ENCODE measurements around the gene PTPN3. TPM values are rescaled to one million over a fixed set of nuclear protein-coding genes. Genes with fewer than 3 reads are reported as not detected.

Gene PTPN3
- total and polyA plus RNA-seq, 4 donors: 6.3 to 30.3 (median 23.5) TPM

DNA sequence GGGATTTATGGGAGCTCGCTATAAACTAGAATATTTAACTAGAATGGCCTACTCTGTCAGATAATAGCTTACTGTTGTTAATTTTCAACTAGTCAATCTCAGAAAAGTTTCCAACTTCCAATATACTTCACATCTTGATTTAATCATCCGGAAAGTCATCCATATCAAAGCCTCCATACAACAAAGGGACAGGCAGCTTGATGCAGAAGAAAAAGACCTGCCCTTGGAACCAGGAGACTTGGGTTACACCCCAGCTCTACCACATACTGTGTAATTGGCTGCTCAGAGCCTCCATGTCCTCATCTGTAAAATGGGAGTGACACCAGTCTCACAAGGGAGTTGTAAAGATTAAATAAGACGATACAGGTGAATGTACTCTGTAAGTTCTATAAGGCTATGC is 1.9 kb downstream of the PTPN3 start:
- H3K4me3 ChIP-seq (ENCODE audit: low read depth in 1 of 3, low read length in 3 of 3): no peak overlapping the region
- H3K36me3 ChIP-seq (ENCODE audit: control insufficient read depth in 4 of 4, insufficient read depth in 3 of 4, low read depth in 1 of 4, low read length in 3 of 4): no peaks in the 10 kb centered on the region
- WGBS: 62% methylated on average over 3 of the region's 3 CpGs
- no peaks in the 10 kb centered on the region for H3K9me3 ChIP-seq (ENCODE audit: control insufficient read depth in 4 of 4, low read length in 3 of 4)
- H3K4me1 ChIP-seq (ENCODE audit: control insufficient read depth in 4 of 4, insufficient read depth in 4 of 4, low read length in 3 of 4): peaks cover 4 to 26% (median 9%) of the 10 kb centered on the region in 4 donors
- H3K27me3 ChIP-seq (ENCODE audit: control insufficient read depth in 4 of 4, insufficient read depth in 4 of 4, low read length in 3 of 4): no peaks in the 10 kb centered on the region
- peak overlapping the region; percentile 17 to 94 for H3K9ac ChIP-seq (ENCODE audit: low read depth in 1 of 2, low read length in 2 of 2)
- H3K27ac ChIP-seq (ENCODE audit: low read depth in 1 of 2, low read length in 2 of 2): no peak overlapping the region
- no peak for TF ChIP-seq FOXA1 (IDR thresholded peaks at IDR 0.05)
- TF ChIP-seq JUND (IDR thresholded peaks at IDR 0.05): no peak
- TF ChIP-seq, protein P1, sequence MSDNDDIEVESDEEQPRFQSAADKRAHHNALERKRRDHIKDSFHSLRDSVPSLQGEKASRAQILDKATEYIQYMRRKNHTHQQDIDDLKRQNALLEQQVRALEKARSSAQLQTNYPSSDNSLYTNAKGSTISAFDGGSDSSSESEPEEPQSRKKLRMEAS (IDR thresholded peaks at IDR 0.05): no peak
- TF ChIP-seq FOXA2 (IDR thresholded peaks at IDR 0.05): no peak
- no peak for TF ChIP-seq EGR1 (IDR thresholded peaks at IDR 0.05; ENCODE audit: low read depth in 2 of 2)
- no peak for TF ChIP-seq NR2F2 (IDR thresholded peaks at IDR 0.05)
- no peak for TF ChIP-seq TAF1 (conservative IDR thresholded peaks at IDR 0.05)
- no peak for DNase-seq (ENCODE audit: low spot score)

DNA sequence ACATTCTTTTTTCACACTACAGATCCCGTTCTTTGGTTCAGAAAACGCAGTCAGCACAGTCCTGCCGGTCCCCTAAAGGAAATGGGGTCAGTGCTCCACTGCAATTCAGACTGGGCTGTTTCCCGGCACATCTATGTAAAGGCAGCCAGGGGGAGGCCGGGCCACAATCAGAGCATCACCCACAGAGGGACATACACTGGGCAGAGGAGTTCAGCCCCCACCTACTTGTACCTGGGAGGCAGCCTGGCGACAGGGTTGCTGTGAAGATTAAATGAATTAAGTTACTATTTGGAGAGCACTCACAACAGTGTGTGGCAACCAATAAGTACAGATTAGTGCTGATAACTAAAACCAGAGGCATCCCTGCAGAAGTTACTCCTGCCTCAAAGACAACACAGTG is 4.5 kb downstream of the PTPN3 start:
- 78% methylated on average over 6 of the region's 6 CpGs for WGBS

DNA sequence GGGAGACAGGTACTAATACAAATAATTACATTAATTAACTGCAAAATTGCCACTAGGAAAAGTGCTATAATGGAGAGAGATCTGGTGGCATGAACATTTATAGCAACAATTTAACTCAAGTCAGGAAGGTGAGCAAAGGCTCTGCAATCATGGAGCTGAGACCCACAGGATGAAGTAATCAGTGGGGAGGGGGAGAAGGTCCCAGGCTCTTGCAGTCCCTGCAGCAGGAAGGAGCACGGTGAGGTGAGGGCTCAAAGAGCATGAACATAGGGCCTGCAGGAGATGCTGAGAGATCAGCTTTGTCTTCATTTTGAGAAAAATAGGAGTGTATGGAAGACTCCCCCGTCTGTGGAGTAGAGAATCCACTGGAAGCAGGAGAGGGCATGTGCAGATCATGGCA is 6.5 kb downstream of the PTPN3 start:
- H3K9ac ChIP-seq (ENCODE audit: low read depth in 1 of 2, low read length in 2 of 2): no peak overlapping the region
- 83% methylated on average over 2 of the region's 2 CpGs for WGBS
- H3K4me3 ChIP-seq (ENCODE audit: low read depth in 1 of 3, low read length in 3 of 3): no peak overlapping the region
- H3K27ac ChIP-seq (ENCODE audit: low read depth in 1 of 2, low read length in 2 of 2): no peak overlapping the region
- H3K27me3 ChIP-seq (ENCODE audit: control insufficient read depth in 4 of 4, insufficient read depth in 4 of 4, low read length in 3 of 4): no peaks in the 10 kb centered on the region
- peaks cover 1 to 11% (median 2%) of the 10 kb centered on the region in 4 donors for H3K4me1 ChIP-seq (ENCODE audit: control insufficient read depth in 4 of 4, insufficient read depth in 4 of 4, low read length in 3 of 4)
- no peaks in the 10 kb centered on the region for H3K9me3 ChIP-seq (ENCODE audit: control insufficient read depth in 4 of 4, low read length in 3 of 4)
- no peak for DNase-seq (ENCODE audit: low spot score)
- H3K36me3 ChIP-seq (ENCODE audit: control insufficient read depth in 4 of 4, insufficient read depth in 3 of 4, low read depth in 1 of 4, low read length in 3 of 4): no peaks in the 10 kb centered on the region
- no peak for TF ChIP-seq GABPA (IDR thresholded peaks at IDR 0.05 in 1 of 2, conservative IDR thresholded peaks at IDR 0.05 in 1 of 2)

More for the DNA sequence above, 4.5 kb downstream of the PTPN3 start:
- no peak for DNase-seq (ENCODE audit: low spot score)
- H3K27me3 ChIP-seq (ENCODE audit: control insufficient read depth in 4 of 4, insufficient read depth in 4 of 4, low read length in 3 of 4): no peaks in the 10 kb centered on the region
- TF ChIP-seq GABPA (IDR thresholded peaks at IDR 0.05 in 1 of 2, conservative IDR thresholded peaks at IDR 0.05 in 1 of 2) (no peak), JUND (IDR thresholded peaks at IDR 0.05) (no peak), HNF4G (IDR thresholded peaks at IDR 0.05) (no peak), FOXA1 (IDR thresholded peaks at IDR 0.05) (no peak), HNF4A (conservative IDR thresholded peaks at IDR 0.05) (no peak), FOXA2 (IDR thresholded peaks at IDR 0.05) (no peak)
- TF ChIP-seq, protein P2, sequence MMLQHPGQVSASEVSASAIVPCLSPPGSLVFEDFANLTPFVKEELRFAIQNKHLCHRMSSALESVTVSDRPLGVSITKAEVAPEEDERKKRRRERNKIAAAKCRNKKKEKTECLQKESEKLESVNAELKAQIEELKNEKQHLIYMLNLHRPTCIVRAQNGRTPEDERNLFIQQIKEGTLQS (IDR thresholded peaks at IDR 0.05): no peak
- TF ChIP-seq, protein P1 (IDR thresholded peaks at IDR 0.05): no peak
- TF ChIP-seq, protein P3, sequence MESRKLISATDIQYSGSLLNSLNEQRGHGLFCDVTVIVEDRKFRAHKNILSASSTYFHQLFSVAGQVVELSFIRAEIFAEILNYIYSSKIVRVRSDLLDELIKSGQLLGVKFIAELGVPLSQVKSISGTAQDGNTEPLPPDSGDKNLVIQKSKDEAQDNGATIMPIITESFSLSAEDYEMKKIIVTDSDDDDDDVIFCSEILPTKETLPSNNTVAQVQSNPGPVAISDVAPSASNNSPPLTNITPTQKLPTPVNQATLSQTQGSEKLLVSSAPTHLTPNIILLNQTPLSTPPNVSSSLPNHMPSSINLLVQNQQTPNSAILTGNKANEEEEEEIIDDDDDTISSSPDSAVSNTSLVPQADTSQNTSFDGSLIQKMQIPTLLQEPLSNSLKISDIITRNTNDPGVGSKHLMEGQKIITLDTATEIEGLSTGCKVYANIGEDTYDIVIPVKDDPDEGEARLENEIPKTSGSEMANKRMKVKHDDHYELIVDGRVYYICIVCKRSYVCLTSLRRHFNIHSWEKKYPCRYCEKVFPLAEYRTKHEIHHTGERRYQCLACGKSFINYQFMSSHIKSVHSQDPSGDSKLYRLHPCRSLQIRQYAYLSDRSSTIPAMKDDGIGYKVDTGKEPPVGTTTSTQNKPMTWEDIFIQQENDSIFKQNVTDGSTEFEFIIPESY (IDR thresholded peaks at IDR 0.05): no peak
- no peaks in the 10 kb centered on the region for H3K36me3 ChIP-seq (ENCODE audit: control insufficient read depth in 4 of 4, insufficient read depth in 3 of 4, low read depth in 1 of 4, low read length in 3 of 4)
- no peak overlapping the region for H3K27ac ChIP-seq (ENCODE audit: low read depth in 1 of 2, low read length in 2 of 2)
- H3K4me3 ChIP-seq (ENCODE audit: low read depth in 1 of 3, low read length in 3 of 3): no peak overlapping the region
- peaks cover 2 to 18% (median 6%) of the 10 kb centered on the region in 4 donors for H3K4me1 ChIP-seq (ENCODE audit: control insufficient read depth in 4 of 4, insufficient read depth in 4 of 4, low read length in 3 of 4)
- no peaks in the 10 kb centered on the region for H3K9me3 ChIP-seq (ENCODE audit: control insufficient read depth in 4 of 4, low read length in 3 of 4)
- H3K9ac ChIP-seq (ENCODE audit: low read depth in 1 of 2, low read length in 2 of 2): no peak overlapping the region
